HuH-7 (cell line): Measurements from ENCODE around the gene LARGE2.
A peak's percentile ranks its signal among the peaks of the same experiment; 100 is the strongest.

Experiments
- DNase-seq: peaks from one replicate; pipeline ENCODE4 v3.0.0; 2011; ENCODE audit warnings: low spot score

LARGE2 gene

GRCh38 chr11:45922425-45923082 lies at the start of gene LARGE2:
TSS of gene LARGE2 (plus strand) at chr11:45922656. CDS start at chr11:45922883, 227 bp downstream.
- DNase-seq, result peak; percentile 85

- DNase-seq, result no peak
These were observed 46.1 kb upstream of the LARGE2 start for GRCh38 chr11:45876401-45876800.

GRCh38 chr11:45877221-45877620 lies 45.2 kb upstream of the LARGE2 start:
- no peak for DNase-seq

GRCh38 chr11:45877845-45878244 lies 44.6 kb upstream of the LARGE2 start:
- no peak for DNase-seq

- no peak for DNase-seq
These were observed 42.4 kb upstream of the LARGE2 start for GRCh38 chr11:45879803-45880686.

- DNase-seq, result no peak
These were observed 41.5 kb upstream of the LARGE2 start for GRCh38 chr11:45880772-45881570.

- DNase-seq, result no peak
These were observed 40.6 kb upstream of the LARGE2 start for GRCh38 chr11:45881708-45882368.

- no peak for DNase-seq
These were observed 37.8 kb upstream of the LARGE2 start for GRCh38 chr11:45884596-45885185.

- peak; percentile 78 for DNase-seq
These were observed 37.1 kb upstream of the LARGE2 start, which contains the start of gene MAPK8IP1 for GRCh38 chr11:45885274-45885920. TSS of gene MAPK8IP1 (plus strand) at chr11:45885651. CDS start at chr11:45885821, 170 bp downstream.

GRCh38 chr11:45885921-45886721 lies 36.3 kb upstream of the LARGE2 start:
- no peak for DNase-seq

GRCh38 chr11:45886816-45887520 lies 35.5 kb upstream of the LARGE2 start:
- DNase-seq, result no peak

GRCh38 chr11:45887587-45887986 lies 34.9 kb upstream of the LARGE2 start:
- no peak for DNase-seq

- no peak for DNase-seq
These were observed 32.9 kb upstream of the LARGE2 start for GRCh38 chr11:45889555-45889954.

- no peak for DNase-seq
These were observed 32.5 kb upstream of the LARGE2 start for GRCh38 chr11:45889966-45890365.

GRCh38 chr11:45890886-45891550 lies 31.4 kb upstream of the LARGE2 start:
- no peak for DNase-seq

GRCh38 chr11:45892856-45893255 lies 29.6 kb upstream of the LARGE2 start:
- DNase-seq, result no peak

- no peak for DNase-seq
These were observed 27.8 kb upstream of the LARGE2 start for GRCh38 chr11:45894555-45895247.

- DNase-seq, result no peak
These were observed 26.8 kb upstream of the LARGE2 start for GRCh38 chr11:45895553-45896259.
